Parathyroid adenoma (tissue), 2 donors: Measurements from ENCODE around the gene ABLIM1.
A peak's percentile ranks its signal among the peaks of the same experiment; 100 is the strongest.

Experiments
- H2AFZ ChIP-seq: fragments of 300-600 bp; sonication (generic); one replicate; pipeline ENCODE4 v1.7.0; 2017; ENCODE audit warnings: antibody characterized with exemption, mild to moderate bottlenecking
- H3K27ac ChIP-seq: fragments of 300-600 bp; sonication (generic); one replicate; pipeline ENCODE4 v1.7.0; 2017
- H3K27me3 ChIP-seq: fragments of 300-600 bp; sonication (generic); one replicate; pipeline ENCODE4 v1.7.0; 2017; ENCODE audit warnings: low read length; ENCODE audit not compliant: control insufficient read depth, insufficient read depth
- H3K36me3 ChIP-seq: fragments of 300-600 bp; sonication (generic); one replicate; pipeline ENCODE4 v1.7.0; 2017; ENCODE audit warnings: low read length; ENCODE audit not compliant: control insufficient read depth, insufficient read depth
- H3K4me1 ChIP-seq: fragments of 300-600 bp; sonication (generic); one replicate; pipeline ENCODE4 v1.7.0; 2017; ENCODE audit warnings: control low read depth
- H3K4me2 ChIP-seq: fragments of 300-600 bp; sonication (generic); one replicate; pipeline ENCODE4 v1.7.0; 2017; ENCODE audit warnings: low read length
- H3K4me3 ChIP-seq: fragments of 300-600 bp; sonication (generic); one replicate; pipeline ENCODE4 v1.7.0; 2017; ENCODE audit warnings: low read depth, low read length
- H3K79me2 ChIP-seq: fragments of 300-600 bp; sonication (generic); one replicate; pipeline ENCODE4 v1.7.0; 2017; ENCODE audit warnings: control low read depth
- H3K9ac ChIP-seq: fragments of 300-600 bp; sonication (generic); one replicate; pipeline ENCODE4 v1.7.0; 2017; ENCODE audit warnings: mild to moderate bottlenecking
- H3K9me3 ChIP-seq: fragments of 300-600 bp; sonication (generic); one replicate; pipeline ENCODE4 v1.7.0; 2017; ENCODE audit warnings: low read length; ENCODE audit not compliant: control insufficient read depth
- CTCF ChIP-seq: fragments of 300-600 bp; sonication (generic); IDR thresholded peaks from one replicate; pipeline ENCODE4 v1.7.0; 2017; ENCODE audit warnings: antibody characterized with exemption, mild to moderate bottlenecking
- donor health status: primary hyperparathyroidism.

ABLIM1 gene

GRCh38 chr10:114412907-114413797 is 244.9 kb downstream of the ABLIM1 start:
- Histone ChIP-seq H3K4me3 (no peak overlapping the region), H3K36me3 (no peaks in the 10 kb centered on the region), H3K27ac (no peak overlapping the region), H3K79me2 (no peaks in the 10 kb centered on the region), H3K4me1 (peaks cover 16% of the 10 kb centered on the region), H3K27me3 (no peaks in the 10 kb centered on the region), H3K4me2 (peak overlapping the region; percentile 30), H3K9me3 (no peaks in the 10 kb centered on the region), H2AFZ (peak overlapping the region; percentile 3), H3K9ac (no peak overlapping the region)
- TF ChIP-seq CTCF, result no peak

- Histone ChIP-seq H3K9ac (no peak overlapping the region), H2AFZ (peak overlapping the region; percentile 83), H3K9me3 (no peaks in the 10 kb centered on the region), H3K4me2 (no peak overlapping the region), H3K27me3 (no peaks in the 10 kb centered on the region), H3K27ac (no peak overlapping the region), H3K4me3 (no peak overlapping the region), H3K4me1 (peaks cover 28% of the 10 kb centered on the region), H3K79me2 (peaks cover 2% of the 10 kb centered on the region), H3K36me3 (no peaks in the 10 kb centered on the region)
- TF ChIP-seq CTCF, result no peak
These were observed 249.1 kb downstream of the ABLIM1 start for GRCh38 chr10:114408968-114409444.

GRCh38 chr10:114408112-114408967 is 249.7 kb downstream of the ABLIM1 start:
- Histone ChIP-seq H3K27ac (peak overlapping the region; percentile 34), H3K27me3 (no peaks in the 10 kb centered on the region), H2AFZ (peak overlapping the region; percentile 83), H3K4me1 (peaks cover 26% of the 10 kb centered on the region), H3K4me3 (no peak overlapping the region), H3K9me3 (no peaks in the 10 kb centered on the region), H3K36me3 (no peaks in the 10 kb centered on the region), H3K79me2 (peaks cover 7% of the 10 kb centered on the region), H3K4me2 (peak overlapping the region; percentile 11), H3K9ac (no peak overlapping the region)
- no peak for TF ChIP-seq CTCF

- Histone ChIP-seq H3K9me3 (no peaks in the 10 kb centered on the region), H2AFZ (no peak overlapping the region), H3K36me3 (no peaks in the 10 kb centered on the region), H3K79me2 (peaks cover 24% of the 10 kb centered on the region), H3K4me3 (no peak overlapping the region), H3K4me1 (peaks cover 15% of the 10 kb centered on the region), H3K9ac (no peak overlapping the region), H3K4me2 (no peak overlapping the region), H3K27me3 (no peaks in the 10 kb centered on the region), H3K27ac (no peak overlapping the region)
- no peak for TF ChIP-seq CTCF
These were observed 251.6 kb downstream of the ABLIM1 start for GRCh38 chr10:114406455-114406854.
